Suprapubic skin (tissue), 4 donors: ENCODE data around the gene LTBP2. TPM values are rescaled to one million over a fixed set of nuclear protein-coding genes. Genes with fewer than 3 reads are reported as not detected.
A peak's percentile ranks its signal among the peaks of the same experiment; 100 is the strongest.

Experiments
- DNase-seq, 2 donors: peaks; one replicate each; pipeline ENCODE4 v3.0.0-alpha.2; 2019; ENCODE audit warnings: low spot score in 2 of 2
- H3K27ac ChIP-seq: fragments of 200-600 bp; sonication (generic); one replicate; pipeline ENCODE4 v1.5.1; 2019
- H3K27me3 ChIP-seq: fragments of 200-600 bp; sonication (generic); one replicate; pipeline ENCODE4 v1.5.1; 2019
- H3K36me3 ChIP-seq: fragments of 200-600 bp; sonication (generic); one replicate; pipeline ENCODE4 v1.5.1; 2019
- H3K4me1 ChIP-seq: fragments of 200-600 bp; sonication (generic); one replicate; pipeline ENCODE4 v1.5.1; 2019
- H3K4me3 ChIP-seq: fragments of 200-600 bp; sonication (generic); one replicate; pipeline ENCODE4 v1.5.1; 2019; ENCODE audit warnings: mild to moderate bottlenecking
- H3K9me3 ChIP-seq: fragments of 200-600 bp; sonication (generic); one replicate; pipeline ENCODE4 v1.5.1; 2019
- EP300 ChIP-seq: sonication (generic); formaldehyde crosslinking; IDR thresholded peaks from one replicate; pipeline ENCODE4 v1.6.1; 2017; ENCODE audit warnings: antibody characterized with exemption
- POLR2A ChIP-seq, 2 donors: fragments of 450-650 bp; IDR thresholded peaks; one replicate each; pipeline ENCODE4 v1.6.1; 2017; ENCODE audit warnings: antibody characterized with exemption in 2 of 2, mild to moderate bottlenecking in 2 of 2, moderate library complexity in 2 of 2
- POLR2AphosphoS5 ChIP-seq, 3 donors: sonication (generic); formaldehyde crosslinking; IDR thresholded peaks; one replicate each; pipeline ENCODE4 v1.6.1; 2017; ENCODE audit warnings: antibody characterized with exemption in 3 of 3
- WGBS: methylation state at CpG from one replicate; pipeline ENCODE4 v1.1.5; 2018; 5-methylcytosine and 5-hydroxymethylcytosine counted together
- total RNA-seq, 4 donors: library from RNA; depleted of rRNA; stranded (reverse); fragments of >200 nt; gene quantifications; one replicate each; pipeline ENCODE4 v1.1.0, GENCODE V29; 2016
- TF ChIP-seq, protein P1 (sequence below), 2 donors: fragments of 200-600 bp in 1 of 2; fragments of 450-650 bp in 1 of 2; sonication (generic) in 1 of 2; IDR thresholded peaks; one replicate each; pipeline ENCODE4 v1.5.1; 2016 to 2019; ENCODE audit warnings: antibody characterized with exemption in 2 of 2, mild to moderate bottlenecking in 1 of 2, moderate library complexity in 1 of 2

The LTBP2 gene
- total RNA-seq, 4 donors from 2014 or later: 19.6 to 36.0 (median 26.2) TPM

DNA sequence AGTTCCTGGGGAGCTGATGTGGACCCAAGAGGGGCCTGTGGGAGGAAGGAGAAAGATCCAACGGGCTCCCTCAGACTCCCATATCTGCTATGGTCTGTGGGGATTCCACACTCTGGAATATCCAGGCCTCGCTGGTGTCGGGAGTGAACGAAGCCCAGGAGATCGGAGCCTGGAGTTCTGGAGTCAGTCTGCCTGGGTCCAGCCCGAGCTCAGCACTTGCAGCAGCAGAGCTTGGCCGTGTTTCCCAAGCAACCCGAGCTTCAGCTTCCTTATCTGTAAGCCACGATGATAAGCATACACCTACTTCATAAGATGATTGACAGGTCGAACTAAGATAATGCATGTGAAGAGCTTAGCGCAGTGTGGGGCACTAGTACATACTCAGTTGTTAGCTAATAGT is 10.1 kb downstream of the LTBP2 start:
- peaks cover 11% of the 10 kb centered on the region for H3K36me3 ChIP-seq
- 83% methylated on average over 11 of the region's 11 CpGs for WGBS
- H3K4me3 ChIP-seq: no peak overlapping the region
- peaks cover 46% of the 10 kb centered on the region for H3K4me1 ChIP-seq
- no peaks in the 10 kb centered on the region for H3K9me3 ChIP-seq
- no peak overlapping the region for H3K27ac ChIP-seq
- H3K27me3 ChIP-seq: no peaks in the 10 kb centered on the region
- no peak for DNase-seq
- TF ChIP-seq POLR2A (IDR thresholded peaks at IDR 0.05) (no peak), EP300 (no peak), POLR2AphosphoS5 (IDR thresholded peaks at IDR 0.05) (no peak)
- TF ChIP-seq, protein P1, sequence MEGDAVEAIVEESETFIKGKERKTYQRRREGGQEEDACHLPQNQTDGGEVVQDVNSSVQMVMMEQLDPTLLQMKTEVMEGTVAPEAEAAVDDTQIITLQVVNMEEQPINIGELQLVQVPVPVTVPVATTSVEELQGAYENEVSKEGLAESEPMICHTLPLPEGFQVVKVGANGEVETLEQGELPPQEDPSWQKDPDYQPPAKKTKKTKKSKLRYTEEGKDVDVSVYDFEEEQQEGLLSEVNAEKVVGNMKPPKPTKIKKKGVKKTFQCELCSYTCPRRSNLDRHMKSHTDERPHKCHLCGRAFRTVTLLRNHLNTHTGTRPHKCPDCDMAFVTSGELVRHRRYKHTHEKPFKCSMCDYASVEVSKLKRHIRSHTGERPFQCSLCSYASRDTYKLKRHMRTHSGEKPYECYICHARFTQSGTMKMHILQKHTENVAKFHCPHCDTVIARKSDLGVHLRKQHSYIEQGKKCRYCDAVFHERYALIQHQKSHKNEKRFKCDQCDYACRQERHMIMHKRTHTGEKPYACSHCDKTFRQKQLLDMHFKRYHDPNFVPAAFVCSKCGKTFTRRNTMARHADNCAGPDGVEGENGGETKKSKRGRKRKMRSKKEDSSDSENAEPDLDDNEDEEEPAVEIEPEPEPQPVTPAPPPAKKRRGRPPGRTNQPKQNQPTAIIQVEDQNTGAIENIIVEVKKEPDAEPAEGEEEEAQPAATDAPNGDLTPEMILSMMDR (IDR thresholded peaks at IDR 0.05): no peak

DNA sequence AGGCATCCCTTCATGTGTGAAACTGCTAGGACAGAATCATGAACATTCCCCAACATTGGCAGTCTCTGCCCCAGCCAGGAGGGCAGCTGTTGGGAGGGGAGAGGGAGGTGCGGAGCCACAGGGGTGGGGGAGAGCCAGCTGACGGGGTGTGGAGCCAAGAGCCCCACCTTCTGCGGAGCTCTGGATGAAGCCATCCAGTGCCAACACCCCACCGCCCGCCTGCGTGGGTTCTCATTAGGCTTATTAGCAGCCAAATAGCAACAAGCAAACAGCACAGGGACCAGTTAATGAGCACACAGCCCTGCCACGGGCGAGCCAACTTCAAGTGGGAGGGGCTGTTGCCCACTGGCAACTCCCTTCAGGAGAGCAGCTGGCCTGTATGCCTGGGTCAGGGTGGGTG is 12.1 kb downstream of the LTBP2 start:
- H3K27ac ChIP-seq: peak overlapping the region; percentile 16
- no peak overlapping the region for H3K4me3 ChIP-seq
- H3K9me3 ChIP-seq: no peaks in the 10 kb centered on the region
- TF ChIP-seq EP300: no peak
- TF ChIP-seq POLR2A (IDR thresholded peaks at IDR 0.05): no peak
- no peak for TF ChIP-seq POLR2AphosphoS5 (IDR thresholded peaks at IDR 0.05)
- TF ChIP-seq, protein P1 (IDR thresholded peaks at IDR 0.05): no peak
- H3K4me1 ChIP-seq: peaks cover 59% of the 10 kb centered on the region
- no peaks in the 10 kb centered on the region for H3K27me3 ChIP-seq
- H3K36me3 ChIP-seq: peaks cover 11% of the 10 kb centered on the region
- no peak for DNase-seq
- 20% methylated on average over 1 of the region's 8 CpGs for WGBS

DNA sequence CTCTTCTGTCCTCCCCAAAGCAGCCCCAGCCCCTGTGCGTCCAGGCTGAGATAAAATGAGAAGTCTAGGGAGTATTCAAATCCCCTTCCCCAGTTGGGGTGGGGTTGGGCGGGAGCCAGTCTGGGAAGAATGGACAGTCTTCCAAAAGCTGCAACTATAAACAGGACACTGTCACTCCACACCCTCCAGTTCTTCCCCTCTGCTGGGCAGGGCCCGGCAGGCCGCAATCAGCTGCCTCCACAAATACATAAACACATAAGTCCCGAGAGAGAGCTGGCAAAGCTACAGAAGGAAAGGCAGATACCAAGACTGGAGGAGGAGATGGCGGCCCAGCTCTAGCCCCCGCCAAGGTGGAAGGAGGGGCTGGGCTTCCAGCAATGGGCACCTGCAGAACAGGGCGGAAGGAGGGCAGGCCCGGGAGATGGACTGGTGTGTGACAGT is 12.7 kb downstream of the LTBP2 start:
- Histone ChIP-seq H3K27me3 (no peaks in the 10 kb centered on the region), H3K4me1 (peaks cover 65% of the 10 kb centered on the region), H3K9me3 (no peaks in the 10 kb centered on the region), H3K36me3 (peaks cover 11% of the 10 kb centered on the region), H3K4me3 (no peak overlapping the region), H3K27ac (peak overlapping the region; percentile 16)
- 29% methylated on average over 8 of the region's 9 CpGs for WGBS
- TF ChIP-seq EP300 (no peak), POLR2AphosphoS5 (IDR thresholded peaks at IDR 0.05) (no peak), POLR2A (IDR thresholded peaks at IDR 0.05) (no peak)
- TF ChIP-seq, protein P1 (IDR thresholded peaks at IDR 0.05): no peak
- DNase-seq: no peak

DNA sequence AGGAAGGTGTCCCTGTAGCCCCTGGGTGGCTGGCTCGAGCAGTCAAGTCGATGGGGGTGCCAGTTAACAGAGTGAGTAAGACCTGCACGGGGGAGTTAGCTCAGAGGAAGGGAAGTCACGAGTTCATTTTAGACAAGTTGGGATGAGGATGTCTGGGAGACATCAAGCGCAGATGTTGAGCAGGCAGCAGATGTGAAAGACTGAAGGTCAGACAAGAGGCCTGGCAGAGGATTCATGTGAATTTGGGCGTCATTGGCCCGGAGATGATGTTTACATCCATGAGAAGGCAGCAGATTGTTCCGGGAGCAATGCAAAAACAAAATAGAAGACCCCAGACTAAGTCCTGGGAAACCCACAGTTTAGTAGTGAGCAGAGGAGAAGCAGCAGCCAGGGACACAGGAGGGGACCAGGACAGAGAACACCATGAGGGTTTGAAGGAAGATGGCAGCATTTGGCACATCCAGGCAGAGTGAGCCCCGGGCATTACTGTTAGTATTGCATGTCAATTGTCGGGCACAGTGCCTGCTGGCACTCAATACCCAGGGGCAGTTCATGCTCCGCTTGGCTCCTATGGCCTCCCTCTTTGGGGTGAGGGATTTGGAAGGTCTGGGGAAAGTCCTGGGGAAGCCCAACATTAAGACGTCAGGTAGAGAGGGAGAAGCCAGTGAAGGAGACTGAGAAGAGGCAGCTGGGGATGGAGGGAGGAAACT is 15.1 kb downstream of the LTBP2 start:
- no peaks in the 10 kb centered on the region for H3K27me3 ChIP-seq
- peak overlapping the region; percentile 20 for H3K27ac ChIP-seq
- DNase-seq: no peak
- 65% methylated on average over 12 of the region's 12 CpGs for WGBS
- peaks cover 88% of the 10 kb centered on the region for H3K4me1 ChIP-seq
- TF ChIP-seq, protein P1 (IDR thresholded peaks at IDR 0.05): no peak
- TF ChIP-seq POLR2A (IDR thresholded peaks at IDR 0.05): no peak
- TF ChIP-seq POLR2AphosphoS5 (IDR thresholded peaks at IDR 0.05): no peak
- TF ChIP-seq EP300: no peak
- no peaks in the 10 kb centered on the region for H3K9me3 ChIP-seq
- H3K36me3 ChIP-seq: peaks cover 2% of the 10 kb centered on the region
- H3K4me3 ChIP-seq: no peak overlapping the region

DNA sequence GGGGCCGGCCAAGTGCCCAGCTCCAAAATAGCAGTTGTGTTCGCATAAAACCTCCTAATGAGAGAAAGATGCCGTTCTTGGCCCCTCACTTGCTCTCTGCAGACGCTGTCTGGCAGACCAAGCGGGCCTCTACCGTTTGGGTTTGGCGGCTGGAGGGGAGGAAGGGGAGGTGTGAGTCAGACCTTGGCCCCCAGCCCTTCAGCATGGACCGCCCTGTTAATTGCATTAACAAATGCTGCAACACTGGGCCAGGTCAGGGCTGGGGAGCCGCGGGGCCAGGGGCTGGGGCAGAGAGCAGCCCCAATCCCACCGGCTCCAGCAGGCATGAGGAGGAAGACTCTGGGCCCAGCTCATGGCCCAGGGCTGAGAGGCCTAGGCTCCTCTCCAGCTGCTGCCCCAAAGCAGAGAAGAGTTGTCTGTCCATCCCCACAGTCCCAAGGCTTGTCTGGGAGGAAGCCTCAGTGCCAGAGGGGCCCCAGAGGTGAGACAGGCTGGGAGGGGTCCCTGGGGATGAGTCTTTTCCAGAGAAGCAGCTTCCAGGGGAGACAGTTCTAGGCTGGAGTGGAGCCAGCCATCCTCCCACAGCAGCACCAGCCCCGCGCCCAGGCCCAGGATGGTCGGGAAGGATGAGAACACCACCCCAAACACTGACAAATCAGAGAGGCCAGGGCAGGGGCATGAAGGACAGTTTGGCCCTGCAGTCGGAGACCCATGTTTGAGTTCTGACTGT is 16.9 kb downstream of the LTBP2 start:
- 24% methylated on average over 2 of the region's 15 CpGs for WGBS
- TF ChIP-seq POLR2A (IDR thresholded peaks at IDR 0.05) (no peak), EP300 (no peak)
- TF ChIP-seq, protein P1 (IDR thresholded peaks at IDR 0.05): no peak
- Histone ChIP-seq H3K9me3 (no peaks in the 10 kb centered on the region), H3K27ac (peak overlapping the region; percentile 1), H3K27me3 (no peaks in the 10 kb centered on the region), H3K36me3 (no peaks in the 10 kb centered on the region), H3K4me3 (no peak overlapping the region), H3K4me1 (peaks cover 90% of the 10 kb centered on the region)
- DNase-seq: peak in 1 of 2 donors; percentile 90
